ENCODE measurements around the gene P2RX7.
"Not testable (repeated sequence)": the region's sequence is repeated elsewhere in the genome, so short reads cannot be mapped to it uniquely, and the experiment has no call there.

P2RX7 gene

DNA sequence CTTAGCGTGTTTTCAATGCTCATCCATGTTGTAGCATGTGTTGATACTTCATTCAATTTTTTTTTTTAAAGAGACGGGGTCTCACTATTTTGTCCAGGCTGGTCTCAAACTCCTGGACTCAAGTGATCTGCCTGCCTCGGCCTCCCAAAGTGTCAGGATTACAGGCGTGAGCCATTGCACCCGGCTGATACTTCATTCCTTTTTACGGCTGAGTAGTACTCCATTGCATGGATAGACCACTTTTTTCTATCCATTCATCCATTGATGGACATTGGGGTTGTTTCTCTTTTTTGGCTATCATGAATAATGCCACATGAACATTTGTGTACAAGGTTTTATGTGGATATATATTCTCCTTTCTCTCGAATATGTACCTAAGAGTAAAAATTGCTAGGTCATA, 1.2 kb downstream of the P2RX7 start:
- no peak for DNase-seq

DNA sequence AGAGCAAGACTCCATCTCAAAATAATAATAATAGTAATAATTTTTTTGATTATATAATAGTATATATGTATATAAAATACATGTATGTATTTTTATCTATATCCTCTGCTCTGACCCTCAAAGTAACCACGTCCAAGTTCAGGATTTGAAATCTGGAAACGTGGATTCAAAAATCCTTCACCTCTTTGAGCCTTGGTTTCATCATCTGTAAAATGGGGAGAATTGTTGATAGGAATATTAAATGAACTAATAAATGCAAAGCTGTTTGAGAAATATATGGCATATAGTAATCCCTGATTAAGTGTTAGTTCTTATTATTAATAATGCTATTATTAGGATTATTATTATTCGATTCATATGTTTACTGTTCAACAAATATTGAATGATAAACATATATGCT, 2.6 kb downstream of the P2RX7 start:
- no peak for DNase-seq

DNA sequence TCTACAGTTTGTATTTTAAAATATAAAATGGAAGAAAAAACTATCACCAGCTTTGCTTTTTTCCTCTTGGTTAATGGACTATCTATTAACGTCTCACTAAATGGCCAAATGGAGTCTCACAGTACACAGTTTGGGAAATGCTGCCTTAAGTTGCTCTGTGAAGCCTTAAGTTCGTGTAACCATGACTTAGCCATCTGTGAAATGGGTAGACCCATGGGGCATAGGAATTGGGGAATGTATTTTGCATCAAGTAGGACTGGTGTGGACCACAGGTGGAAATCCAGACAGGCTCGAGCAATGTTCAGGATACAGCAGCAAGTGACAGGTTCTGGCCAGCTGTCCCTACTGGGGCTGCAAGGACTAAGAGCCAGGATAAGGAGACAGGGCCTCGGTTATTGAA, 4.8 kb downstream of the P2RX7 start:
- no peak for DNase-seq

DNA sequence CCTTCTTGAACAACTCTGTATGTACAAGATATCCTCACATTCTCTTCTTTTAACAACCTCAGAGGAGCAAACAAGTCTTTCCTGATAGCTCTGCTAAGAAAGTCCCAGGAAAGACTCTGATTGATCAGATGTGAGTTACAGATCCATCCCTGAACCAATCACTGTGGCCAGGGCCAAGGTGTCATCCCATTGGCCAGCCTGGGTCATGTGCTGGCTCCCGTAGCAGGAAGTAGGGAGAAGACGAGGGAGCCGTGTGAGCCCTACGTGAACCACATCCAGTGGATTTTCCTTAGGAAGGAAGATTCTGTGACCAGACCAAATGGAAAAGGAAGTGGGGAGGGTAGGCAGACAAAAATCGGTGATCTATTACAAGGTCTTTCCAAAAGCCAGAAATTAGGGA, 5.6 kb downstream of the P2RX7 start:
- DNase-seq, result no peak

DNA sequence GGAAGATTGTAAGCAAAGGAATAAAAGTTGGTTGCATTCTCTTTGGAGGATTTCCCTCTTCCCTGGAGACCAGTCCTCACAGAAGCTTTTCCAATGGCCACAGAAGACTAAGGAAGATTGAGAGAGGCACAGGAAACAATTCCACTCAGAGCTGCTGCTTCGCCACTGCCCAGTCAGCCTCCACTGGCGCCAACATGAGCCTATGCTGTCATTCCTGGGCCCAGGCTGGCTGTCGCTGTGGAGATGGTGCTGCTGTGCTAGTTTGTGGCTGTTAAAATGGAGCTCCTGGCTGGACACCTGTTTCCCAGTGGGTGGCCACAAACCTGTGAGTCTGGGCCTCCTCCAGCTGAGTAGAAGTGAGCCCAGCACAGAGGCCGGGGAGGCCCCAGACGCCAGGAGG, 6.6 kb downstream of the P2RX7 start:
- DNase-seq, result peak in 34 of 51 donors; percentile 4 to 79 (median 47)

DNA sequence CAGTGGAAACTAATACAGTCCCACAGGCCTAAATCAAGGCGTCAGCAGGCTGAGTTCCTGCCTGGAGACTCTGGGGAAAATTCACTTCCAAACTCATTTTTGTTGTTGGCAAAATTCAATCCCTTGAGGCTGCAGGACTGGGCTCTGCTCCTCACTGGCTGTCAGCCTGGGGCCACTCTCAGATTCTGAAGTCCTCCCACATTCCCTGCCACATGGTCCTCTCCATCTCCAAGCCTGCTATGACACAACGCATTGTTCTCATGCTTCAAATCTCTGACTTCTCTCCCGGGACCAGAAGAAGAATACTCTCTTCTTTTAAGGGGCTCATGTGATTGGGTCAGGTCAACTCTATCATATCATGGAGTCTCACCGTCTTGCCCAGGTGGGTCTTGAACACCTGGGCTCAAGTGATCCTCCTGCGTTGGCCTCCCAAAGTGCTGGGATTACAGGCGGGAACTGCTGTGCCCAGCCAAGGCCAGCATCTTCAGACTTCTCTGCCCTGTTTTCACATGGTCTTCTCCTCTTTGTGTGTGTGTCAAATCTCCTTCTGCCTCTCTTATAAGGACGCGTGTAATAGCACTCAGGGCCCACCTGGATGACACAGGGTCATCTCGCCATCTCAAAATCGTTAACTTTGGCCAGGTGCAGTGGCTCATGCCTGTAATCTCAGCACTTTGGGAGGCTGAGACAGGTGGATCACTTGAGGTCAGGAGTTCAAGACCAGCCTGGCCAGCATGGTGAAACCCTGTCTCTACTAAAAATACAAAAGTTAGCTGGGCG, 9.7 kb downstream of the P2RX7 start:
- DNase-seq, result no peak

DNA sequence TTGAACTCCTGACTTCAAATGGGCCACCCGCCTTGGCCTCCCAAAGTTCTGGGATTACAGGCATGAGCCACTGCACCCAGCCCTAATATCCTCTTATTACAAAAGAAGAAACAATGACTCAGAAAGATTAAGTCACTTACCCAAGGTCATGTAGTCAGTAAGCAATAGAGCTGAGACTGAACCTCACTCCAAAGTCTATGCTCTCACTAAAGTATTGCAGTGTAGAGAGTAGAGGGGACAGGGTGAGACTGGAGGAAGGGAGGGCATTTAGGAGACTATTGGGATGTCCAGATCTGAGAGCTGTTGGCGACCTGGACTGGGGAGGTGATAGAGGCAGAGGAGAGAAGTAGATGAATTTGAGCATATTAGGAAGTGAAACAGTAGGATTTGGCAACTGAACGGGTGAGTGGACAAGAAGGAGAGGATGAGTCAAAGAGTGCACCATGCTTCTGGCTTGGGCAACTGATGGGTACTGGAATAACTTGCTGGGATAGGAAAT, 11.8 kb downstream of the P2RX7 start:
- no peak for DNase-seq

DNA sequence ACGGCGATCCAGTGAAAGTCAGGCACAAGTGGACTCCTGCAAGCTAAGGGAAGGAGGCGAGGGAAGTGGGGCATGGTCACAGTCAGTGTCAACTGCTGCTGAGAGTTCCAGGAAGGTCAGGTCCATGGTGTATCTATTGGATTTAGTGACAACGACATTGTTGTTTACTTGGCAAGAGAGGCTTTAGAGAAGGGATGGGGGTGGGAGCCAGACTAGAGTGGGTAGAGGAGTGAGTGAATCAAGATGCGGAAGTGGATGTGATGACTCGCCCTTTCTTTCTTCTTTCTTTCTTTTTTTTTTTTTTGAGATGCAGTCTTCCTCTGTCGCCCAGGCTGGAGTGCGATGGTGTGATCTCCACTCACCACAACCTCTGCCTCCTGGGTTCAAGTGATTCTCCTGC, 12.5 kb downstream of the P2RX7 start:
- DNase-seq, result peak in 1 of 51 donors; percentile 47

DNA sequence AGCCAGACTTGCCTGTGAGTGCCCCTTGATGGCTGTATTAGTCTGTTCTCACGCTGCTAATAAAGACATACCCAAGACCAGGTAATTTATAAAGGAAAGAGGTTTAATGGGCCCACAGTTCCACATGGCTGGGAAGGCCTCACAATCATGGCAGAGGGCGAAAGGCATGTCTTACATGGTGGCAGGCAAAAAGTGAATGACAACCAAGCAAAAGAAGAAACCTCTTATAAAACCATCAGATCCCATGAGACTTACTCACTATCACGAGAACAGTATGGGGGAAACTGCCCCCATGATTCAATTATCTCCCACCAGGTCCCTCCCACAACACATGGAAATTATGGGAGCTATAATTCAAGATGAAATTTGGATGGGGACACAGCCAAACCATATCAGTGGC, 16.6 kb downstream of the P2RX7 start:
- DNase-seq, result not testable (repeated sequence)

DNA sequence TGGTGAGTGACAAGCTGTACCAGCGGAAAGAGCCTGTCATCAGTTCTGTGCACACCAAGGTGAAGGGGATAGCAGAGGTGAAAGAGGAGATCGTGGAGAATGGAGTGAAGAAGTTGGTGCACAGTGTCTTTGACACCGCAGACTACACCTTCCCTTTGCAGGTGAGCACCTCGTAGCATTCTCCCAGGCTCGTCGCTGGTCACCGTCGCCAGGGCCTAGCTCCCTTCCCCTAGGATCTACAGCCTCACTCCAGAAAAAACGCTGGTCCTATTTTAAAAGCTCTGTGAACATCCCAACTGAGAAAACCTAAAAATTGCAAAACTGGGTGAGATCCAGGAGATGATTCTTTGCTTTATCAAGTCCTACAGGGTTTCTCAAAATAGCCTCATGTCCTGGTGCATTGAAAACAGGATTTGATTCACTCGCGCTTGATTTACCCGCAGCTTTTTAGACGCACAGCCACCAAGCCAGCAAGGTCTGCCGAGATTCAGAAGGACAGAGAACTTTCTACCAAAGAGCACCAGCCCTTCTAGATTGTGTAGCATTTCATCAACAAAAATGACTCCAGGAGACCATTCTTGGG, 22.2 kb downstream of the P2RX7 start:
- DNase-seq, result no peak

DNA sequence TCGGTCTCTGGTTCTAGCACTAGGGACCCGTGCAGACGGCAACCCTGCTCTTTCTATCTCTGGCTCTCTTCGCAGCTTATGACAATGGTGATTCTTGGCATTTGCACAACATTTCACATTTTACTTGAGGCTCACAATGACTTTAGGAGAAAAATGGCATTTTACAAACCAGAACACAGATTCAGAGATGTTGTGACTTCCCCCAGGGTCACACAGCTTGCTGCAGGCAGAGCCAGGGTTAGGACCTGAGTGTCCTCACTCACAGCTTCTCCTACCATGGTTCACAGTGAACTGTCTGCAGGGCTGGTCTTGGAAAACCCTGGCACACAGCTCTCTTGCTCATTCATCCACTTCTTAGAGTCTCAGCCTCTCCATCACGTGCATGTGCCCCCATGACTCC, 23.7 kb downstream of the P2RX7 start:
- no peak for DNase-seq

DNA sequence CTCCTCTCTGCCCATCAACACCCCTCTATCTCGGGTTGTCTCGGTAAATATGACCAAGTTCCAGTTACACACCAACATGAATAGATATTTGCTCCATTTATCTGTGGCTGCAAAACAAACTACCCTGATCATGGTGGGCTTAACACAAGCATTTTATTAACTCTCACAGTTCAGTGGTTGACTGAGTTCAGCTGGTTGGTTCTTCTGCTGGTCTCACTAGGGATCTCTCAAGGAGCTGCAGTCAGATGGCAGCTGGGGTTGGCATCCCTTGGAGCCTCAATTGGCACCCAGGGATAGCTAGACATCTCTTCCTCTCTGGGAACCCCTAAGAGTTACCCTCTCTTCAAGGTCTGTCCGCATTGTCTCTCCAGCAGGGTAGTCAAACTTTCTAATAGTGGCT, 25.4 kb downstream of the P2RX7 start:
- no peak for DNase-seq

DNA sequence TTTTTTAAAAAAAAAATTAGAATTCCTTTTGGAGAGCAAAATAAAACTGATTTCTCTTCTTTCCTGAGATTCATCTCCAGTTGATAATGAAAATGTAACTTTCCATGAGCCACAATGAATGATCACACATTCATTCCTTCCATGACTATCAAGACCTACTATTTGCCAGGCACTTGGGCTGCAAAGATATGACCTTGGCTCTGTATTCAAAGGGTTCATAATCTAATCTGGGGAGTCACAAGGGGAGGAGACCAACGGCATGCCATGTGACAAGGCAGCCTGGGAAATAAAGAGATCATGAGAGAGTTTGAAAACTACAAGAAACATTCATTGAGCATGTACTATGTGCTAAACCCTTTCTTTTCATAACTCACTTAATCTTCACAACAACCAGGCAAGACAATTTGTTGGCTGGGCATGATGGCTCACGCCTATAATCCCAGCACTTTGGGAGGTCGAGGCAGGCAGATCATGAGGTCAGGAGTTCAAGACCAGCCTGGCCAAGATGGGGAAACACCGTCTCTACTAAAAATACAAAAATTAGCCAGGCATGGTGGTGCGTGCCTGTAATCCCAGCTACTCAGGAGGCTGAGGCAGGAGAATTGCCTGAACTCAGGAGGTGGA, 26.2 kb downstream of the P2RX7 start:
- DNase-seq, result not testable (repeated sequence)

DNA sequence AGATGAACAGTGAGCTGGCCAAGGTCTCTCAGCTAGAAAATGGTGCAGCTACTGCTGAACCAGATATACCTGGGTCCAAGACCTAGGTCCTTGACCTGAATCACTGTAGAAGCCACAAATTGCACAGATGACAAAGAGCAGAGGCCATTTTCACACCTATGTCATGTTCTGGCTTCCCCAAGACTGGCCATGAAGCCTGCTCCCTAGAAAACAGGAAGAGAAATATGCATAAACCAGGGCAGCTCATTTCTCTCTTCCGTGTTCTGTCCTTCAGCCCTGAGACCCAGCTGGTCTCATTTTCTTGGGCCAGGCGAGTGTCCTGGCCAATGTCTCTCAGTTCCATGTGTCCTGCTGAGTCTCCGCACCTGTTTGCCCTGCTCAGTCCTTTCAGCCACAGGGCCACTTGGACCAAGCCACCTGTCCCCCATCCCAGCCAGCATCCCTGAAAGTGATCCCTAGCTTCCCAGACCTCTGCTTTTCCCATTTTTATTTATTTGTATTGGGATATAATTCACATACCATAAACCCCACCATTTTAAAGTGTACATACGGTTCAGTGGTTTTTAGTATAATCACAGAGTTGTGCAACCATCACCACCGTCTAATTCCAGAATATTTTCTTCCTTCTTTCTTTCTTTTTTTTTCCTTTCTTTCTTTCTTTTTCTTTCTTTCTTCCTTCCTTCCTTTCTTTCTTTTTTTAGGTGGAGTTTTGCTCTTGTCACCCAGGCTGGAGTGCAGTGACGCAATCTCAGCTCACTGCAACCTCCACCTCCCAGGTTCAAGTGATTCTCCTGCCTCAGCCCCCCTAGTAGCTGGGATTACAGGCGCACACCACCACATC, 27.0 kb downstream of the P2RX7 start:
- no peak for DNase-seq

DNA sequence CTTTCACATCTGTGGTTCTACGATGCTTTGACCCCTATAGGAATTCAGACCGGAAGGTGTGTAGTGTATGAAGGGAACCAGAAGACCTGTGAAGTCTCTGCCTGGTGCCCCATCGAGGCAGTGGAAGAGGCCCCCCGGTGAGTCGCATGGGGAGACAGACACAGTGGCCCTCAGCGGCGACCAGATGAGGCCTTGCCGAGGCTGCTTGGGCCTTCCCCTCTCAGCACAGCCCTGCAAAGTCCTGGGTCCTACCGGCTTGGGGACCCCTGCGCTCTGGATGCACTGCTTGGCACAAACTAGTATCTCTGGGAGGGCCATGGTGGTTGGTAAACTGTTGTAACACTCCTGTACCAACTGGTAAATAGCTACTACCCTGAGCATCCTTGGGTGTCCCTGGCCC, 29.7 kb downstream of the P2RX7 start:
- DNase-seq, result no peak

DNA sequence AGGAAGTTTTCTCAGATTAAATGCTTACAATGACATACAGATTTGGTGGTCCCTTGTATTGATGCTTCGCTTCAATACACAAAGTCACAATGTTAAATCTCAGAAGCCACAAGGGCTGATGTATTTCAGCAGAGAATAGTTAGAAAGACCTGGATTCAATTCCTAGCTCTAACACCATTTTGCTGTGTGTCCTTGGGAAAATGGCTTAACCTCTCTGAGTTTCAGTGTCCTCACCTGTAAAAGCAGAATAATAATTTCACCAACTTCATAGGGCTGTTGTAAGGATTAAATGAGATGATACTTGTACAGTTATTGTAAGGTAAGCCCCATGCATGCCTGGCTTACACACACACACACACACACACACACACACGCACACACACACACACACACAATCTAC, 30.3 kb downstream of the P2RX7 start:
- no peak for DNase-seq

DNA sequence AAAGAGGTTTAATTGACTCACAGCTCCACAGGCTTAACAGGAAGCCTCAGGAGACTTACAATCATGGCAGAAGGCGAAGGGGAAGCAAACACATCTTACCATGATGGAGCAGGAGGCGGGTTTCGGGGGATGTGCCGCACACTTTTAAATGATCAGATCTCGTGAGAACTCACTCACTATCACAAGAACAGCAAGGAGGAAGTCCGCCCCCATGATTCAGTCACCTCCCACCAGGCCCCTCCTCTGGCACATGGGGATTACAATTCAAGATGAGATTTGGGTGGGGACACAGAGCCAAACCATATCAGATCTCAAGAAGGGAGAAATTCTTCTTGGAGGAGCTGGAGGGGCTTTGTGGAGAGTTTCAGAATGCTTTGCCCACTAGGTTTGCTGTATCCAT, 32.2 kb downstream of the P2RX7 start:
- not testable (repeated sequence) for DNase-seq

DNA sequence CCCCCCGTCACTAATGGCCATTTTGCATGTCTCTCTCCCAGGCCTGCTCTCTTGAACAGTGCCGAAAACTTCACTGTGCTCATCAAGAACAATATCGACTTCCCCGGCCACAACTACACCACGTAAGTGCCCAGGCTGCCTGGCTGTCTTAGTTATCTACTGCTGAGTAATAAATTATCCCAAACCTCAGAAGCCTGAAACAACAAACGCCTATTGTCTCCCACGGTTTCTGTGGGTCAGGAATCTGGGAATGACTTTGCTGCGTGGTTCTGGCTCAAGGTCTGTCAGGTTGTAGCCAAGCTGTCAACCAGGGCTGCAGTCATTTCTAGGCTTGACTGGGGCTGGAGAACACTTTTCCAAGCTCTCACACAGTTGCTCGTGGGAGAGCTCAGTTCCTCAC, 32.6 kb downstream of the P2RX7 start:
- no peak for DNase-seq

DNA sequence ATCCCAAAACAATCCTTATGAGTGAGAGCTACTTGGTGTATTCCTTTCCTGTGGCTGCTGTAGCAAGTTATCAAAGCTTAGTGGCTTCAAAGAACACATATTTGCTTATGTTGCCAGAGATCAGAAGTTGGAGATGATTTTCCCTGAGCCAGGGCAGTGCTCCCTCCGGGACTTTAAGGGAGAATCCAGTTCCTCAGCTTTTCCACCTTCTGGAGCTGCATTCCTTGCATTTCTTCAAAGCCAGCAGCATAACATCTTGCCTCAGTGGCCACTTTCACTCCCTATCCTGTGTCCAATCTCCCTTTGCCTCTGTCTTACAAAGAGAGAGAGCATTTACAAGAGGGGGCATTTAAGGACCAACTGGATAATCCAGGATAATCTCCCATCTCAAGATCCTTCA, 33.7 kb downstream of the P2RX7 start:
- DNase-seq, result no peak

DNA sequence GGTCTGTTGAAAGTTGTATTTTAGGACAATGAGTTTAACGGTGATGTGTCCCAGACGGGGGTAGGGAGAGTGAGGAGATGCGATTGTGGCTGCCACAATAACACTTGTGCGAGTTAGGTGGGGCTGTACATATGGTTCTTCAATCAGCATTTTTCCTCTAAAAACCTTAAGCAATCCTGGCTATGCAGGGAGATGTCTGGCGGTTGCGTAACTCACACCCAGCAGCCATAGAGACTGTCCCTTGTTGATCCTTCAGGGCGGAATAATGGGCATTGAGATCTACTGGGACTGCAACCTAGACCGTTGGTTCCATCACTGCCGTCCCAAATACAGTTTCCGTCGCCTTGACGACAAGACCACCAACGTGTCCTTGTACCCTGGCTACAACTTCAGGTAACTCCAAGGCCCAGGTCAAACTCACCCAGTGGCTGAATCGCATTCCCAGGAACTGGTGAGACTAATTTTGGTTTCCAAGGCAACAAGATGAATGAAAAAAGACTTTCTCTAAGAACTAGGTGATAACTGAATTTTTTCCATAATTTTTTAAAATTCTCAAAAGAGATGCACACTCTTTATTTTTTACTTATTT, 34.6 kb downstream of the P2RX7 start:
- DNase-seq, result no peak

DNA sequence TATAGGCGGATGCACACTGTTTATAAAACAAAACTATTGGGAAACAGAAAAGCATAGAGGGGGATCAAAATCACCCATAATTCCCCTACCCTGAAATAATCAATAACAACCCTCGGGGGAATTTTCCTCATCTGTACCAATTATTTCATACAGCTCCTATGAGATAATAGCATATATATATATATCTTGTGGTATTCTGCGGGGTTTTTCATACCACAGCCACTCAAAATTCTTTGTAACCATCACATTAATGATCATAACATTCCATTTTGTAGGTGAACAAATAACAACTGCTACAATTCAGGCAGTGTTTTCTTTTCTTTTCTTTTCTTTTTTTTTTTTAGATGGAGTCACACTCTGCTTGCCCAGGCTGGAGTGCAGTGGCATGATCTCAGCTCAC, 35.3 kb downstream of the P2RX7 start:
- no peak for DNase-seq

DNA sequence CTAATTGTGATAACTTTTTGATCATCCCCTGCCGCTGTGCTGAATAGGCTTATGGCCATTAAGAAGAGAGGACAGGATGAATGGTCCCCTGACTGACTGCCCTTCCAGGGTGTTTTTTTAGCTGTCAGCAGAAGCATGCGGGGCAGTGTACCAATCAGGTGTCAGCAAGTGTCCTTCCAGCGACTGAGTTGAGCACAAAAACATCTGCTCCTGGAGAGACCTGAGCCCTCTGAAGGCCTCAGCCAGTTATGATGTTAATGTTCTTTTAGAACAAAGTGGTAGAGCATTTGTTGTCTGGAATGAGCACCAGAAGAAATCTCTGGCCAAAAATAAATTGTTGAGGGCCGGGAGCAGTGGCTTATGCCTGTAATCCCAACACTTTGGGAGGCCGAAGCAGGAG, 37.5 kb downstream of the P2RX7 start:
- DNase-seq, result no peak
